ENCODE results near the gene LRMDA. TPM values are rescaled to one million over a fixed set of nuclear protein-coding genes. Genes with fewer than 3 reads are reported as not detected.

LRMDA gene
- total and polyA plus RNA-seq, 2 of the 13 experiments (the other 11 are each of a cell fraction or from before 2014, with no cell fraction given) = 13.4 to 22.0 TPM

DNA sequence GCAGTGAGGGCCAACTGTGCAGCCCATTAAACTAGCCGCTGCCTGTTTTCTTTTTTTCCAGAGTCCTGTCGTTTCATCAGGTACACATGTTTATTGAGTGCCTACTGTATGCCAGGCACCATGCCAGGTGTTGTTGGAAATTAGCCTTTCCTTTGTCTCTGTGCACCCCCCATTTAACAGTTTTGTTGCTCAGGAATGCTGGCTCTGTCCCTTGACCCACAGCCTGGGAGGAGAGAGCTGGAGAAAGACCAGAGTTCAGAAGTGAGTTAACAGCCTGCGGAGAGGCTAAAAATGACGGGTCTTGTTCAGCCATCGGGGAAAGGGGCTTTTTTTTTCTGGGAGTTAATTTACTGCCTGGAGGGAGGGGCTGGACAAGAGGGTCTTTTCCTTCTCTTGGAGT lies 1.3 kb downstream of the LRMDA start (continued):
- no peak for TF ChIP-seq ZHX2 (IDR thresholded peaks at IDR 0.05; ENCODE audit: low read depth)
- TF ChIP-seq ZHX2 (CRISPR knock-in tag; IDR thresholded peaks at IDR 0.05; ENCODE audit: borderline replicate concordance) = no peak
- TF ChIP-seq POLR2G (IDR thresholded peaks at IDR 0.05; ENCODE audit: low read depth, low read length) = 0 out of 2 replicates have a peak, but pooled peaks have one; percentile 36
- TF ChIP-seq, protein P1, sequence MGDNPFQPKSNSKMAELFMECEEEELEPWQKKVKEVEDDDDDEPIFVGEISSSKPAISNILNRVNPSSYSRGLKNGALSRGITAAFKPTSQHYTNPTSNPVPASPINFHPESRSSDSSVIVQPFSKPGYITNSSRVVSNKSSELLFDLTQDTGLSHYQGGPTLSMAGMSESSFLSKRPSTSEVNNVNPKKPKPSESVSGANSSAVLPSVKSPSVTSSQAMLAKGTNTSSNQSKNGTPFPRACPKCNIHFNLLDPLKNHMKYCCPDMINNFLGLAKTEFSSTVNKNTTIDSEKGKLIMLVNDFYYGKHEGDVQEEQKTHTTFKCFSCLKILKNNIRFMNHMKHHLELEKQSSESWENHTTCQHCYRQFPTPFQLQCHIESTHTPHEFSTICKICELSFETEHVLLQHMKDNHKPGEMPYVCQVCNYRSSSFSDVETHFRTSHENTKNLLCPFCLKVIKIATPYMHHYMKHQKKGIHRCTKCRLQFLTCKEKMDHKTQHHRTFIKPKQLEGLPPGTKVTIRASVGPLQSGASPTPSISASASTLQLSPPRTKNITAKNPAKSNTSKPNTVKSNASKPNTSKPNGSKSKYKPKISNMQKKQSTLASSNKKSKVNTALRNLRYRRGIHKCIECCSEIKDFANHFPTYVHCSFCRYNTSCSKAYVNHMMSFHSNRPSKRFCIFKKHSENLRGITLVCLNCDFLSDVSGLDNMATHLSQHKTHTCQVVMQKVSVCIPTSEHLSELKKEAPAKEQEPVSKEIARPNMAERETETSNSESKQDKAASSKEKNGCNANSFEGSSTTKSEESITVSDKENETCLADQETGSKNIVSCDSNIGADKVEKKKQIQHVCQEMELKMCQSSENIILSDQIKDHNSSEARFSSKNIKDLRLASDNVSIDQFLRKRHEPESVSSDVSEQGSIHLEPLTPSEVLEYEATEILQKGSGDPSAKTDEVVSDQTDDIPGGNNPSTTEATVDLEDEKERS (CRISPR knock-in tag; IDR thresholded peaks at IDR 0.05) = peak; percentile 70; the same call in 1 of the 2 replicates
- TF ChIP-seq NFIC (IDR thresholded peaks at IDR 0.05; ENCODE audit: low read length) = 0 out of 2 replicates have a peak, but pooled peaks have one; percentile 26
- peak; percentile 4; the same call in 1 of the 2 replicates for TF ChIP-seq PHF8 (CRISPR knock-in tag; IDR thresholded peaks at IDR 0.05)
- TF ChIP-seq, protein P2, sequence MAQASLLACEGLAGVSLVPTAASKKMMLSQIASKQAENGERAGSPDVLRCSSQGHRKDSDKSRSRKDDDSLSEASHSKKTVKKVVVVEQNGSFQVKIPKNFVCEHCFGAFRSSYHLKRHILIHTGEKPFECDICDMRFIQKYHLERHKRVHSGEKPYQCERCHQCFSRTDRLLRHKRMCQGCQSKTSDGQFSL (CRISPR knock-in tag; IDR thresholded peaks at IDR 0.05) = peak; percentile 92
- peak; percentile 64 for TF ChIP-seq PAXIP1 (CRISPR knock-in tag; conservative IDR thresholded peaks at IDR 0.05)
- peak; percentile 41; the same call in 1 of the 2 replicates for TF ChIP-seq GATAD2A (CRISPR knock-in tag; IDR thresholded peaks at IDR 0.05)
- peak; percentile 62 for TF ChIP-seq PPARG (CRISPR knock-in tag; conservative IDR thresholded peaks at IDR 0.05)
- TF ChIP-seq, protein P3, sequence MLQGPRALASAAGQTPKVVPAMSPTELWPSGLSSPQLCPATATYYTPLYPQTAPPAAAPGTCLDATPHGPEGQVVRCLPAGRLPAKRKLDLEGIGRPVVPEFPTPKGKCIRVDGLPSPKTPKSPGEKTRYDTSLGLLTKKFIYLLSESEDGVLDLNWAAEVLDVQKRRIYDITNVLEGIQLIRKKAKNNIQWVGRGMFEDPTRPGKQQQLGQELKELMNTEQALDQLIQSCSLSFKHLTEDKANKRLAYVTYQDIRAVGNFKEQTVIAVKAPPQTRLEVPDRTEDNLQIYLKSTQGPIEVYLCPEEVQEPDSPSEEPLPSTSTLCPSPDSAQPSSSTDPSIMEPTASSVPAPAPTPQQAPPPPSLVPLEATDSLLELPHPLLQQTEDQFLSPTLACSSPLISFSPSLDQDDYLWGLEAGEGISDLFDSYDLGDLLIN (CRISPR knock-in tag; IDR thresholded peaks at IDR 0.05; ENCODE audit: borderline replicate concordance) = no peak

Data from HepG2 (cell line).